GM19193 (cell line): ENCODE data around the gene PPM1J.

Source experiments
- POLR2A ChIP-seq: IDR thresholded peaks from 4 replicates; pipeline ENCODE4 v1.6.1; 2011; ENCODE audit not compliant: insufficient read depth, insufficient read length; ENCODE audit errors: extremely low read depth

Gene PPM1J

DNA sequence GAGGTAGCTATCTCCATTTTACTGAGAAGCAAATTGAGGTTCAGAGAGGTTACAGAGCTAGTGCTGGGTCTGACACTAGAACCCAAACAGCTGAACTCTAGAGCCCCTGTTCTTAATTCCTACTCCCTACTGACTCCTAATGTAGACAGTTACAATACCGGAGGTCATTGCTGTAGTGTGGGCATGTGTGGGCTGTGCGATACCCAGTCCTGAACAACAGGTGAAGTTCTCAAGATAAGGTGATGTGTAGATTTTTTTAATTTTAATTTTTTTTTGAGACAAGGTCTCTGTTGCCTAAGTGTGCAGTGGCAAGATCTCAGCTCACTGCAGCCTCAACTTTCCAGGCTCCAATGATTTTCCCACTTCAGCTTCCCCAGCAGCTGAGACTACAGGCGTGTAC, 6.6 kb downstream of the PPM1J start:
- TF ChIP-seq POLR2A = no peak

GRCh38 chr1:112708002-112708448, 7.1 kb downstream of the PPM1J start:
- TF ChIP-seq POLR2A = no peak

- TF ChIP-seq POLR2A = peak; percentile 44
These were observed 7.7 kb downstream of the PPM1J start for GRCh38 chr1:112707221-112708001.

- peak; percentile 61 for TF ChIP-seq POLR2A
These were observed 8.5 kb downstream of the PPM1J start, which contains the start of gene RHOC for GRCh38 chr1:112706505-112707220. TSS of gene RHOC (minus strand) at chr1:112707127. CDS start at chr1:112703799, 3,328 bp downstream.

- peak; percentile 69 for TF ChIP-seq POLR2A
These were observed 10.1 kb downstream of the PPM1J start for GRCh38 chr1:112704934-112705627.

GRCh38 chr1:112704391-112704933, 10.7 kb downstream of the PPM1J start:
- no peak for TF ChIP-seq POLR2A

DNA sequence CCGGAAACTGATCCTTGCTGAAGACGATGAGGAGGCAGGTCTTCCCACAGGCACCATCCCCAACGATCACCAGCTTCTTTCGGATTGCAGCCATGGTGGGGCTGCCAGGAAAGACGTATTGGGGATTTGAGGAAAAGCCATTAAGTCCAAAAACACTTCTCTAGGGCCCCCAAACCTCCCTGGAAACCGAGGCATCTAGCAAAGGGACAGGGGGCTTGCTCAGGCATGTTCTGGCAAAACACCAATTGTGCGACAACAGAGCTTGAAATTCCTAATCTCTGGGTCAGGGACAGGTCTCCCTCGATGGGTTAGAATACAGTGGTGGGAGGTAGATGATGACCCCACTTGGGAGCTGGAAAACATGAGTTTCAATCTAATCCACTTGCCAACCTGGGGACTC, 11.4 kb downstream of the PPM1J start:
- no peak for TF ChIP-seq POLR2A

- peak; percentile 9 for TF ChIP-seq POLR2A
These were observed 12.5 kb downstream of the PPM1J start for GRCh38 chr1:112702420-112703261.

- no peak for TF ChIP-seq POLR2A
These were observed 13.1 kb downstream of the PPM1J start for GRCh38 chr1:112702067-112702395.

DNA sequence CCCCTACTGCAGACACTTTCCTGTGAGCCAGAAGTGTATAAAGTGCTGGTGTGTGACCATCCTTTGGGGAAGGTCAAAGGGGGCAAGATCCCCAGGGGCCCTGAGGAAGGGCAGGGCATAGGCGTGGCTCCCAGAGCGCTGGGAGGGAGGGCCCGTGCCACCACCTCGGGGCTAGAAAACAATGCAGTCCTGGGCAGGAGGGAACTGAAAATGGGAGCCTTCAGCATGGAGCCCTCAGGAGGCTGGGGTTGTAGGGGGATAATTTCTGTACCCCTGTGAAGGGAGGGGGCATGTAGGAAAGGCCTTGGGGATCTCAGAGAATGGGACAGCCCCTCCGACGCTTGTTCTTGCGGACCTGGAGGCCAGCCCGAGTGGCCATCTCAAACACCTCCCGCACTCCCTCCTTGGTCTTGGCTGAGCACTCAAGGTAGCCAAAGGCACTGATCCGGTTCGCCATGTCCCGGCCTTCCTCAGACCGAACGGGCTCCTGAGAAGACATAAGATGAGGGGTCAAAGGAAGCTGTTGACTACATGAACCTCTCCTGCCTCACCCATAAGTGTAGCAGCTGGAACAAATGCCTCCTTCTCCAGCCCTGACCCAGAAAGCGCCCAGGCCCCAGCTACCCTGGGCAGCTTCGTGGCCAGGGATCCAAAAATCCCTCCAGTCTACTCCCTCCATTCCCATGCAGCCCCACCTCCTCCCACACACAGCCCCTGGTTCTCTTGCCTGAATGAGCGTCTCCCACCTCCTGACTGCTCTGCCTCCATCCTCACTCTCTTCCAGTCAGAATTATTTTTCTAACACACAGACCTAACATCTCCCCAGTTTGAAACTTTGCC, 13.7 kb downstream of the PPM1J start:
- no peak for TF ChIP-seq POLR2A

- TF ChIP-seq POLR2A = peak; percentile 34
These were observed 14.6 kb downstream of the PPM1J start for GRCh38 chr1:112700290-112701226.

GRCh38 chr1:112699425-112700144, 15.5 kb downstream of the PPM1J start:
- no peak for TF ChIP-seq POLR2A
